Epidermal melanocyte (primary cell): Measurements from ENCODE around the gene SLC1A4.
"Not testable (repeated sequence)": the region's sequence is repeated elsewhere in the genome, so short reads cannot be mapped to it uniquely, and the experiment has no call there.

Experiments used
- DNase-seq: peaks from one replicate; pipeline ENCODE4 v3.0.0; 2011; ENCODE audit warnings: low spot score; ENCODE audit not compliant: insufficient read length

Gene SLC1A4

GRCh38 chr2:64963719-64964118, 25.5 kb upstream of the SLC1A4 start:
- DNase-seq: no peak

- no peak for DNase-seq
These were observed 23.2 kb upstream of the SLC1A4 start for GRCh38 chr2:64966017-64966416.

GRCh38 chr2:64966839-64967238, 22.4 kb upstream of the SLC1A4 start:
- DNase-seq: no peak

- DNase-seq: no peak
These were observed 21.6 kb upstream of the SLC1A4 start for GRCh38 chr2:64967601-64968000.

GRCh38 chr2:64969086-64969485, 20.1 kb upstream of the SLC1A4 start:
- not testable (repeated sequence) for DNase-seq

GRCh38 chr2:64970495-64970894, 18.7 kb upstream of the SLC1A4 start:
- DNase-seq: no peak

- DNase-seq: no peak
These were observed 16.8 kb upstream of the SLC1A4 start for GRCh38 chr2:64972426-64972825.

GRCh38 chr2:64972876-64973275, 16.3 kb upstream of the SLC1A4 start:
- DNase-seq: no peak

- no peak for DNase-seq
These were observed 13.9 kb upstream of the SLC1A4 start for GRCh38 chr2:64975232-64975821.

- no peak for DNase-seq
These were observed 12.9 kb upstream of the SLC1A4 start for GRCh38 chr2:64976276-64976675.

GRCh38 chr2:64978514-64979268, 10.5 kb upstream of the SLC1A4 start:
- DNase-seq: no peak

- no peak for DNase-seq
These were observed 9.5 kb upstream of the SLC1A4 start for GRCh38 chr2:64979744-64980143.

GRCh38 chr2:64980183-64980582, 9.0 kb upstream of the SLC1A4 start:
- no peak for DNase-seq

GRCh38 chr2:64982311-64982857, 6.8 kb upstream of the SLC1A4 start:
- no peak for DNase-seq

- no peak for DNase-seq
These were observed 6.3 kb upstream of the SLC1A4 start for GRCh38 chr2:64982932-64983331.

- peak; percentile 68 for DNase-seq
These were observed 3.8 kb upstream of the SLC1A4 start for GRCh38 chr2:64985447-64985846.

GRCh38 chr2:64987001-64987955, 1.9 kb upstream of the SLC1A4 start:
- DNase-seq: no peak

- no peak for DNase-seq
These were observed 1.2 kb upstream of the SLC1A4 start for GRCh38 chr2:64987956-64988419.

GRCh38 chr2:64988420-64989125, 626 bp upstream of the SLC1A4 start:
- peak; percentile 73 for DNase-seq

- no peak for DNase-seq
These were observed 899 bp downstream of the SLC1A4 start for GRCh38 chr2:64989982-64990614.
